HG03175 (cell line): ENCODE results near the gene KCTD5.

Experiments used
- ATAC-seq: cut with Tn5 transposase; IDR thresholded peaks from one replicate; pipeline ENCODE4 v1.9.1; 2021; ENCODE audit warnings: mild to moderate bottlenecking, moderate library complexity; ENCODE audit not compliant: unreplicated experiment

The KCTD5 gene

GRCh38 chr16:2708955-2709587, 26.7 kb downstream of the KCTD5 start:
- no peak for ATAC-seq

GRCh38 chr16:2709588-2709984, 27.3 kb downstream of the KCTD5 start:
- no peak for ATAC-seq

GRCh38 chr16:2710021-2710710, 27.8 kb downstream of the KCTD5 start:
- ATAC-seq, result no peak

- ATAC-seq, result no peak
Measured at GRCh38 chr16:2710711-2711231, 28.4 kb downstream of the KCTD5 start.

GRCh38 chr16:2711370-2712062, 29.2 kb downstream of the KCTD5 start:
- ATAC-seq, result no peak

- no peak for ATAC-seq
Measured at GRCh38 chr16:2712063-2712441, 29.7 kb downstream of the KCTD5 start.

GRCh38 chr16:2712546-2712945, 30.2 kb downstream of the KCTD5 start:
- ATAC-seq, result no peak

GRCh38 chr16:2713523-2713922, 31.2 kb downstream of the KCTD5 start:
- ATAC-seq, result no peak

- ATAC-seq, result no peak
Measured at GRCh38 chr16:2713985-2714774, 31.9 kb downstream of the KCTD5 start.

- no peak for ATAC-seq
Measured at GRCh38 chr16:2715064-2715463, 32.7 kb downstream of the KCTD5 start.

GRCh38 chr16:2715519-2715918, 33.2 kb downstream of the KCTD5 start:
- no peak for ATAC-seq

- ATAC-seq, result no peak
Measured at GRCh38 chr16:2715966-2716885, 33.9 kb downstream of the KCTD5 start.

- no peak for ATAC-seq
Measured at GRCh38 chr16:2716948-2717347, 34.6 kb downstream of the KCTD5 start.

- no peak for ATAC-seq
Measured at GRCh38 chr16:2717383-2718263, 35.3 kb downstream of the KCTD5 start.

GRCh38 chr16:2719328-2720063, 37.2 kb downstream of the KCTD5 start:
- ATAC-seq, result no peak

- no peak for ATAC-seq
Measured at GRCh38 chr16:2720064-2720457, 37.7 kb downstream of the KCTD5 start, which contains the start of gene PRSS27. Gene PRSS27, minus strand, starts transcription at chr16:2720224. Its CDS starts 64 bp downstream, at chr16:2720160.

- peak; percentile 80 for ATAC-seq
Measured at GRCh38 chr16:2720719-2721633, 38.7 kb downstream of the KCTD5 start.
